Dendritic cell treated with granulocyte-macrophage colony-stimulating factor and Interleukin-4, amounts not matched to agents 40 ng/mL and 50 ng/mL, for 4 days (primary cell): ENCODE results near the gene AKT3.
A peak's percentile ranks its signal among the peaks of the same experiment; 100 is the strongest.
"Not testable (repeated sequence)": the region's sequence is repeated elsewhere in the genome, so short reads cannot be mapped to it uniquely, and the experiment has no call there.

Source experiments
- H3K27ac Mint-ChIP-seq: one replicate; pipeline ENCODE4 v1.8.0; 2022; ENCODE audit warnings: mild to moderate bottlenecking, mixed read lengths
- H3K27me3 Mint-ChIP-seq: one replicate; pipeline ENCODE4 v1.8.0; 2022; ENCODE audit warnings: mild to moderate bottlenecking, mixed read lengths
- H3K36me3 Mint-ChIP-seq: one replicate; pipeline ENCODE4 v1.8.0; 2022; ENCODE audit warnings: low read depth, mixed read lengths
- H3K4me1 Mint-ChIP-seq: one replicate; pipeline ENCODE4 v1.8.0; 2022; ENCODE audit warnings: low read depth, mixed read lengths
- H3K4me3 Mint-ChIP-seq: one replicate; pipeline ENCODE4 v1.8.0; 2022; ENCODE audit warnings: mild to moderate bottlenecking, moderate library complexity, mixed read lengths
- H3K9me3 Mint-ChIP-seq: one replicate; pipeline ENCODE4 v1.8.0; 2022; ENCODE audit warnings: mixed read lengths
- intact Hi-C: fragments of 100-400 bp; cut with micrococcal nuclease; formaldehyde crosslinking; loops from one replicate; pipeline ENCODE4 v1.15.0; 2022

AKT3 gene

DNA sequence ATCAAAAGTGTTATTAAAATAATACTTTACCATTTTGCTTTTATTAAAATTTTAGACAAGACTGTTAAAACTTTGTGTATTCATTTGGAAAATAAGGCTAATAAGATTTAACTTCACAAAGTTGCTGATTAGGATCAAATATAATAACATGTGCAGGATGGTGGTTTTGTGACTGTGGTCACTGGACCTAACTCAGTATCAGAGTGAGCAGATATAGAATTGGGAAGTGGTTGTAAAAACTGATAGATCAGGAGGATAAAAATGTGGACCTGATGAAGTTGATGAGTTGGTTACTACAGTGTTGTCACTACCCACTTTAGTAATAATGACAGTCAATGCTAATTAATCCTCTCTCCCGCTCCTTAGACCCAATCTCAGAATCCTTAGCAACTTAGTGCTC is 186.4 kb downstream of the AKT3 start:
- no peaks in the 10 kb centered on the region for H3K9me3 Mint-ChIP-seq
- H3K27me3 Mint-ChIP-seq: no peaks in the 10 kb centered on the region
- intact Hi-C loops: no loop called here
- no peak overlapping the region for H3K27ac Mint-ChIP-seq
- H3K4me3 Mint-ChIP-seq: no peak overlapping the region
- H3K4me1 Mint-ChIP-seq: peaks cover 10% of the 10 kb centered on the region
- no peaks in the 10 kb centered on the region for H3K36me3 Mint-ChIP-seq

DNA sequence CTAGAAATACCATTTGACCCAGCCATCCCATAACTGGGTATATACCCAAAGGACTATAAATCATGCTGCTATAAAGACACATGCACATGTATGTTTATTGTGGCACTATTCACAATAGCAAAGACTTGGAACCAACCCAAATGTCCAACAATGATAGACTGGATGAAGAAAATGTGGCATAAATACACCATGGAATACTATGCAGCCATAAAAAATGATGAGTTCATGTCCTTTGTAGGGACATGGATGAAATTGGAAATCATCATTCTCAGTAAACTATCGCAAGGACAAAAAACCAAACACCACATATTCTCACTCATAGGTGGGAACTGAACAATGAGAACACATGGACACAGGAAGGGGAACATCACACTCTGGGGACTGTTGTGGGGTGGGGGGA is 187.9 kb downstream of the AKT3 start:
- H3K27me3 Mint-ChIP-seq, H3K9me3 Mint-ChIP-seq, H3K4me1 Mint-ChIP-seq, H3K4me3 Mint-ChIP-seq, intact Hi-C loops, H3K36me3 Mint-ChIP-seq, H3K27ac Mint-ChIP-seq: not testable (repeated sequence)

DNA sequence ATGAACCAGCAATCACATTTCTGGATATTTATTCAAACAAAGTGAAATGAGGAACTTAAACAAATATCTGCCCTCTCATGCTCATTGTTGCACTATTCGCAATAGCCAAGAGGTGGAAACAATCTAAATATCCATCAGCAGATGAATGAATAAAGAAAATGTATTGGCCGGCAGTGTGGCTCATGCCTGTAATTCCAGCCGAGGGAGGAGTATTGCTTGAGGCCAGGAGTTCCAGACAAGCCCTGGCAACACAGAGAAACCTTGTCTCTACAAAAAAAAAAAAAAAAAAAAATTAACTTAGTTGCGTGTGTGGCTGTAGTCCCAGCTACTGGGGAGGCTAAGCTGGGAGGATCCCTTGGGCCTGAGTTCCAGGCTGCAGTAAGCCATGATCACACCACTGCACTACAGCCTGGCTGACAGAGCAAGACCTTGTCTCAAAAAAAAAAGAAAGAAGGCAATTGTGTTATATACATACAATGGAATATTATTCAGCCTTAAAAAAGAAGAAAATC is 191.4 kb downstream of the AKT3 start:
- no peaks in the 10 kb centered on the region for H3K36me3 Mint-ChIP-seq
- H3K4me1 Mint-ChIP-seq: no peaks in the 10 kb centered on the region
- H3K27ac Mint-ChIP-seq: no peak overlapping the region
- intact Hi-C loops: no loop called here
- H3K4me3 Mint-ChIP-seq: no peak overlapping the region
- H3K9me3 Mint-ChIP-seq: no peaks in the 10 kb centered on the region
- no peaks in the 10 kb centered on the region for H3K27me3 Mint-ChIP-seq

DNA sequence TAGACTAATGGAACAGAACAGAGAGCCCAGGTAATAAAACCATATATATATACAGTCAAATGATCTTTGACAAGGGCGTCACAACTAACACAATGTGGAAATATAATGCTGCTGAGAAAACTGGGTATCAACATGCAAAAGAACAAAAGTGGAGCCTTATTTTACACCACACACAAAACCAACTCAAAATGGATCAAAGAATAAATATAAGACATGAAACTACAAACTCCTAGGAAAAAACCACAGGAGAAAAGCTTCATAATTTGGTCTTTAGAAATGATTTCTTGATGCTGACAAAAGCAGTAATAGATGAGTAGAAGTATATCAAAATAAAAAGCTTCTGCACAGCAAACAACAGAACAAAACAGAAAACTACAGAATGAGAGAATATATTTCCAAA is 192.2 kb downstream of the AKT3 start:
- Mint-ChIP-seq H3K4me1 (no peaks in the 10 kb centered on the region), H3K9me3 (peaks cover 1% of the 10 kb centered on the region), H3K36me3 (no peaks in the 10 kb centered on the region), H3K4me3 (no peak overlapping the region), H3K27me3 (no peaks in the 10 kb centered on the region), H3K27ac (no peak overlapping the region)
- intact Hi-C loops: no loop called here

DNA sequence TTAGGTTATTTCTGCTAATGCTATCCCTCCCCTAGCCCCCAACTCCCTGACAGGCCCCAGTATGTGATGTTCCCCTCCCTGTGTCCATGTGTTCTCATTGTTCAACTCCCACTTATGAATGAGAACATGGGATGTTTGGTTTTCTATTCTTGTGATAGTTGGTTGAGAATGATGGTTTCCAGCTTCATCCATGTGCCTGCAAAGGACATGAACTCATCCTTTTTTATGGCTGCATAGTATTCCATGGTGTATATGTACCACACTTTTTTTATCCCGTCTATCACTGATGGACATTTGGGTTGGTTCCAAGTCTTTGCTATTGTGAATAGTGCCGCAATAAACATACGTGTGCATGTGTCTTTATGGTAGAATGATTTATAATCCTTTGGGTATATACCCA is 200.5 kb downstream of the AKT3 start:
- intact Hi-C loops, H3K27me3 Mint-ChIP-seq, H3K4me3 Mint-ChIP-seq, H3K4me1 Mint-ChIP-seq, H3K27ac Mint-ChIP-seq: not testable (repeated sequence)
- Mint-ChIP-seq H3K36me3 (peaks cover 14% of the 10 kb centered on the region), H3K9me3 (peaks cover 29% of the 10 kb centered on the region)

DNA sequence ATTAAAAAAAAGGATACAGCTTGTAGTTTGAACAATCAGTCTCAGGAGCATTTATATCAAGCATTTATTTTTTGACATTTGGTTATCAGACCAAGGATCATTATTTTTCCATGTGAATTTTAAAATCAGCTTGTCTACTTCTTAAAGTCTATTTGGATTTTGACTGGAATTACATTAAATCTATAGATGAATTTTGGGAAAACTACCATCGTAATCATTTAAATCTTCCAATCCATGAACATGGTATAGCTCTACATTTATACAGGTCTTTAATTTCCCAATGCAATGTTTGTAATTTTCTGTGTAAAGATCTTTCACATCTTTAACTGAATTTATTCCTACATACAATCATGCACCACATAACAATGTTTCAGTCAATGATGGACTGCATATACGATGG is 203.2 kb downstream of the AKT3 start:
- peaks cover 14% of the 10 kb centered on the region for H3K36me3 Mint-ChIP-seq
- H3K4me3 Mint-ChIP-seq: no peak overlapping the region
- intact Hi-C loops: no loop called here
- H3K9me3 Mint-ChIP-seq: peaks cover 20% of the 10 kb centered on the region
- no peaks in the 10 kb centered on the region for H3K4me1 Mint-ChIP-seq
- no peaks in the 10 kb centered on the region for H3K27me3 Mint-ChIP-seq
- no peak overlapping the region for H3K27ac Mint-ChIP-seq

DNA sequence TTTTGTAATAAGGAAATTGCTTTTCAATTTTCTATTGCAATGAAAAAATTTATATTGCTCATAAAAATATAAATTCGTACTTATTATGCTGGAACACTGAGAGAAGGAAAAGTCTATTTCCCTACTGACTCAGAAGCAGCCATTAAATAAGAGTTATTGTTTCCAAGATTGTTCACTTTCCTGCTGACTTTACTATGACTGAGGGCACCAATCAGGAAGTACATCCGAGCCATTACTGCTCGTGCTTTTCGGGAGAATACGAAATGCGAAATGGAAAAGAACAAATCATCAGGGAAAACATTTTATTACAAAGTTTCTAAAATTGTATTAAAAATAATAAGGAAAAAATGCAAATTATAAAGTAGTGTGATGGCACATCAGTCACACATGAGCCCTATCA is 204.8 kb downstream of the AKT3 start:
- intact Hi-C loops: no loop called here
- Mint-ChIP-seq H3K4me3 (no peak overlapping the region), H3K27me3 (no peaks in the 10 kb centered on the region), H3K36me3 (no peaks in the 10 kb centered on the region), H3K9me3 (peaks cover 5% of the 10 kb centered on the region), H3K4me1 (no peaks in the 10 kb centered on the region), H3K27ac (no peak overlapping the region)

DNA sequence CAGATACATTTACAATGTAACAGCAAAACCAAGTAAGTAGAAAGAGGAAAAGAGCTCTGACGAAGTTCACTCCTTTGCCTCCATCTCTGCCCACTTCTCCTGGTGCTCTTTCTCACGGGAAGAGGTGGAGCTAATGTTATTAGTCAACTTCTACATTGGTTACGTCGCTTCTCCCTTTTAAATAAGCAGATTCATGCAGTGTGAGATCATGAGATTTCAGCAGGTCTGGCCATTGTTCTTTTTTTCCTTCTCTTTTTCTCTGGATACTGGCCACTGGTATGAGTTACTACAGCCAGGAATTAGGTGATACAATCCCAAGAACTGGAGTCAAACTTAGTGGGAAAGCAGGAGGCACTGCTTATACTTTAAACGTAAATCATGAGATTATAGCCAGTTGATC is 207.1 kb downstream of the AKT3 start:
- Mint-ChIP-seq H3K36me3 (no peaks in the 10 kb centered on the region), H3K9me3 (no peaks in the 10 kb centered on the region), H3K4me1 (peaks cover 7% of the 10 kb centered on the region), H3K27ac (peak overlapping the region; percentile 15), H3K4me3 (no peak overlapping the region), H3K27me3 (no peaks in the 10 kb centered on the region)
- intact Hi-C loops: no loop called here

DNA sequence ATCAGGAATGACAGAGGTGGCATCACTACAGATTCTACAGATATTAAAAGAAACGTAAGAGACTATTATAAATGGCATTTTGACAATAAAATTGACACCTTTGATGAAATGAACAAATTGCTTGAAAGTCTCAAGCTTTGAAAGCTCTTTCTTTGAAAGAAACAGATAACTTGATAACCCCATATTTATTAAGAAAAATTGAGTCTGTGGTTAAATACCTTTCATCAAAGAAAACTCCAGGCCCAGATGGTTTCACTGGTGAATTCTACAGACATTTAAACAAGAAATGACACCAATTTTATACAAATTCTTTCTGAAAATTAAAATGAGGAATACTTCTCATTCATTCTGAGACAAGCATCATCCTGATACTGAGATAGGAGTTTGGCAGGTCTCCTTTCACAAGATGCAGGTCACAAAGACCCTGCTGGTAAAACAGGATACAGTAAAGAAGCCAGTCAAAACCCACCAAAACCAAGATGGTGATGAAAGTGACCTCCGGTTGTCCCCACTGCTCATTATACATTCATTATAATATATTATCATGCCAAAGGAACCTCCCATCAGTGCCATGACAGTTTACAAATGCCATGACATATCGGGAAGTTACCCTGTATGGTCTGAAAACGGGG is 210.9 kb downstream of the AKT3 start:
- Mint-ChIP-seq H3K4me3 (no peak overlapping the region), H3K36me3 (no peaks in the 10 kb centered on the region), H3K9me3 (no peaks in the 10 kb centered on the region), H3K27me3 (no peaks in the 10 kb centered on the region), H3K4me1 (peaks cover 8% of the 10 kb centered on the region), H3K27ac (no peak overlapping the region)
- intact Hi-C loops: no loop called here

DNA sequence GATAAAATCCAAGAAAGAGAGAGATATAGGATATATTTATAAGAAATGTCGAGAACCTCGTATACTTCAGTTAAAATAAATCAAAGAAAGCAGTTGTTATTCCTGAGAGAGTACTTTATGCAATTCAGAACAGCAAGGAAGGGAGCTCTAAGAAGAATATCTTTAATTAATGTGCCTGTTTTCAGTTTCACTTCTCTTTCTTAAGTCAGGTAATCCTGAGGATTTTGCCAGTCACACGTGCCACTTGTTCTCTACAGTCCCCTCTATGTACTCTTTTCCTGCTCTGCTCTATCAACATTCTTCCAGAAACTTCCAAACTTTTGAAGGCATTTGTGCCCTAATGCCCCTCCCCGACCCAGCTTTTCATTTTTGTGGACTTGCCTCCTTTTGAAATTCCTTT is 211.9 kb downstream of the AKT3 start:
- Mint-ChIP-seq H3K9me3 (no peaks in the 10 kb centered on the region), H3K4me1 (peaks cover 8% of the 10 kb centered on the region), H3K36me3 (no peaks in the 10 kb centered on the region), H3K4me3 (no peak overlapping the region), H3K27me3 (no peaks in the 10 kb centered on the region), H3K27ac (no peak overlapping the region)
- intact Hi-C loops: no loop called here

DNA sequence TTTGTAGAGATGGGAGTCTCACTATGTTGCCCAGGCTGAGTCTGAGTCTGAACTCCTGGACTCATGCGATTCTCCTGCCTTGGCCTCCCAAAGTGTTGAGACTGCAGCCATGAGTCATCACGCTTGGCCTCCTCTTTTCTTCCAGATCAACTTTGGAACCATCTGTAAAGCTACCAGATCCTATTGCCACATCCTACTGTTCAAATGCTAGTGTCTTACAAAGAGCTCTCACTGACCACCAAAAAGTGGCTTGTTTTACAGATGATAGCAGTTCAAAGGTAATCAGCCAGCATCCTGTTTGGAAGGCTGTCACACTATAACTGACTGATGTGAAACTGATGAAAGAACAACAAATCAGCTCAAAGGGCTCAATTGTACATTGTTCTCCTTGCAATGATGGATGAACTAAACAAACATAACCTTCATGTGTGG is 221.6 kb downstream of the AKT3 start:
- H3K9me3 Mint-ChIP-seq: peaks cover 42% of the 10 kb centered on the region
- H3K4me3 Mint-ChIP-seq: no peak overlapping the region
- intact Hi-C loops: no loop called here
- H3K27me3 Mint-ChIP-seq: no peaks in the 10 kb centered on the region
- peaks cover 20% of the 10 kb centered on the region for H3K36me3 Mint-ChIP-seq
- no peak overlapping the region for H3K27ac Mint-ChIP-seq
- H3K4me1 Mint-ChIP-seq: peaks cover 12% of the 10 kb centered on the region

DNA sequence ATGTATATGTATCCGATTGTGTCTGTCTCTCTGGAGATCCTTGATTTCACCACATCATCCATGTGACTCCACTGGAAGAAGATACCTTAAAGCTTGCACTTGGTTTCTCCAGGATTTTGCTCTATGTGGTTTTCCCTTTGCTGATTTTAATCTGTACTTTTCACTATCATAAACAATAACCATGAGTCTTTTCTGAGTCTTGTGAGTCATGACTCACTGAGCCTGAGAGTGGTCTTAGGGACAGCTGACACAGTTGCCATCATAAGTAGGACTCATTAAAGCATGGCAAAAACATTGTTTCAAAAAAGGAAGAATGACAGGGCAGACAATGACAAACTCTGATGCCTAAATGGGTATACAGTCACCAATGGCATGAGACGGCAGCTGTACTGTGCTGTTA is 226.2 kb downstream of the AKT3 start:
- no peak overlapping the region for H3K4me3 Mint-ChIP-seq
- intact Hi-C loops: no loop called here

DNA sequence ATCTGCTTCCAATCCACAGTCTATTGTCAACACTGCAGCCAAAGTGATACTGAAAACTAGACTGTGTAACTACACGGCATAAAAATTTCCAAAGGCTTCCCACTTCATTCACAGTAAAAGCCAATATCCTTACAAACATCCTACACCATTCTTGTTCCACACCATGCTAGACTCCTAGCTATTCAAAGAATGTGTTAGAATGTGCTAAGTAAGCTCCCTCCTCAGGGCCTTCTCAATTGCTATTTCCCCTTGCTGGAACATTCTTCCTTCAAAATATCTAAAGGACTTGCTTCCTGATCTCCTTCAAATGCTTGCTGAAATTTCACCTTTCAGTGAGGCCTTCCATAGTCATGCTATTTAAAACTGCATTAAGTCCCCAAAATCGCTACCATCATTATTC is 228.1 kb downstream of the AKT3 start:
- intact Hi-C loops: no loop called here
- Mint-ChIP-seq H3K4me1 (peaks cover 6% of the 10 kb centered on the region), H3K9me3 (peaks cover 49% of the 10 kb centered on the region), H3K4me3 (no peak overlapping the region), H3K36me3 (peaks cover 13% of the 10 kb centered on the region), H3K27ac (no peak overlapping the region), H3K27me3 (no peaks in the 10 kb centered on the region)

More for the DNA sequence above, 226.2 kb downstream of the AKT3 start:
- Mint-ChIP-seq H3K9me3 (peaks cover 49% of the 10 kb centered on the region), H3K27ac (no peak overlapping the region), H3K36me3 (peaks cover 13% of the 10 kb centered on the region), H3K27me3 (no peaks in the 10 kb centered on the region), H3K4me1 (peaks cover 6% of the 10 kb centered on the region)

DNA sequence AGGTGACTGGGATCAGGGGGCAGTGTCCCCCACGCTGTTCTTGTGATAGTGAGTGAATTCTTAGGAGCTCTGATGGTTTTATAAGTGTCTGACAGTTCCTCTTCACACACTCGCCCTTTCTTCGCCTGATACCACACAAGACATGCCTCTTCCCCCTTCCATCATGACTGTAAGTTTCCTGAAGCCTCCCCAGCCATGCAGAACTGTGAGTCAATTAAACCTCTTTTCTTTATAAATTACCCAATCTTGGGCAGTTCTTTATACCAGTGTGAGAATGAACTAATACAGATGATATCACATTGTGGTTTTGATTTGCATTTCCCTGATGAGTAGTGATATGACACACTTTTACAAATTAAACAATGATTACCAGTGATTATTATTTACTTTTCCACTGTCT is 229.9 kb downstream of the AKT3 start:
- H3K27me3 Mint-ChIP-seq: no peaks in the 10 kb centered on the region
- H3K36me3 Mint-ChIP-seq: peaks cover 8% of the 10 kb centered on the region
- no peak overlapping the region for H3K27ac Mint-ChIP-seq
- no peak overlapping the region for H3K4me3 Mint-ChIP-seq
- peaks cover 1% of the 10 kb centered on the region for H3K4me1 Mint-ChIP-seq
- intact Hi-C loops: no loop called here
- peaks cover 44% of the 10 kb centered on the region for H3K9me3 Mint-ChIP-seq

DNA sequence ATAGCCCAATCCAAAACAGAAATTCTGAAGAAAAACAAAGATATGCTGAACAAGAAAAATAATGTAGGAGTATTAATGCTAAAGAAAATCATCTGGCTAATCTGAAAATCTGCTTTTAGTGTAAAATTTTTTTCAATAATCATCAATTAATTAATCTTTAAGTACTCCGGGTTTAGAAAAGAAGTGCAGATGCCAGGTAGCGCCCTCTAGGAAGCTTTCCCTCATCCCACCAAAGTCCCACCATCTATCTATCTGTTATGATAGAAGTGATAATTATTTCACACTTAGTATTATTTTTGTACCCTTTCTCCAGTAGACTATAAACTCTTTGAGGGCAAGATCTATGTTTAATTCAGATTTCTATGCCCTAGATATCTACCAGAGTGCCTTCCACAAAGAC is 240.3 kb downstream of the AKT3 start:
- Mint-ChIP-seq H3K27ac (no peak overlapping the region), H3K4me1 (no peaks in the 10 kb centered on the region), H3K36me3 (peaks cover 25% of the 10 kb centered on the region), H3K27me3 (no peaks in the 10 kb centered on the region), H3K9me3 (peaks cover 28% of the 10 kb centered on the region), H3K4me3 (no peak overlapping the region)
- intact Hi-C loops: no loop called here
